Thyroid gland (tissue), 4 donors: ENCODE measurements around the gene C6orf52. TPM values are rescaled to one million over a fixed set of nuclear protein-coding genes. Genes with fewer than 3 reads are reported as not detected.

Experiments used
- DNase-seq, 2 donors: peaks; one replicate each; pipeline ENCODE4 v3.0.0-alpha.2; 2019
- H3K27ac ChIP-seq, 3 donors: fragments of 200-600 bp; sonication (generic); 1 replicate in 2 of 3; 2 replicates in 1 of 3; pipeline ENCODE4 v1.5.1; 2016 to 2019; ENCODE audit warnings: mild to moderate bottlenecking in 1 of 3, moderate library complexity in 1 of 3
- H3K27me3 ChIP-seq: fragments of 200-600 bp; sonication (generic); one replicate; pipeline ENCODE4 v1.5.1; 2019
- H3K36me3 ChIP-seq, 2 donors: fragments of 200-600 bp; sonication (generic); one replicate each; pipeline ENCODE4 v1.5.1; 2016 to 2019
- H3K4me1 ChIP-seq, 2 donors: fragments of 200-600 bp; sonication (generic); one replicate each; pipeline ENCODE4 v1.5.1; 2017 to 2019
- H3K4me3 ChIP-seq, 3 donors: fragments of 200-600 bp; sonication (generic); replicated peaks in 1 of 3; 1 replicate in 2 of 3; 2 replicates in 1 of 3; pipeline ENCODE4 v1.5.1; 2016; ENCODE audit warnings: mild to moderate bottlenecking in 1 of 3
- H3K9me3 ChIP-seq: fragments of 200-600 bp; sonication (generic); one replicate; pipeline ENCODE4 v1.5.1; 2017
- CTCF ChIP-seq, 6 experiments: fragments of 200-600 bp in 3 of 6; fragments of 450-650 bp in 3 of 6; sonication (generic) in 3 of 6; IDR thresholded peaks; one replicate each; pipeline ENCODE4 v1.5.1; 2016 to 2019; ENCODE audit warnings: antibody characterized with exemption in 6 of 6, mild to moderate bottlenecking in 2 of 6, inconsistent platforms in 1 of 6, moderate library complexity in 1 of 6
- POLR2A ChIP-seq, 2 donors: fragments of 450-650 bp; IDR thresholded peaks; one replicate each; pipeline ENCODE4 v1.6.1; 2017; ENCODE audit warnings: antibody characterized with exemption in 2 of 2, mild to moderate bottlenecking in 2 of 2, moderate library complexity in 1 of 2
- WGBS, 2 donors: methylation state at CpG; one replicate each; pipeline ENCODE4 v1.1.5; 2017; 5-methylcytosine and 5-hydroxymethylcytosine counted together
- intact Hi-C: fragments of 100-400 bp; cut with DNase I; formaldehyde crosslinking; loops from one replicate; pipeline ENCODE4 v1.15.1; 2023
- total RNA-seq, 4 donors: library from RNA; depleted of rRNA; stranded (reverse); fragments of >200 nt; gene quantifications; one replicate each; pipeline ENCODE4 v1.2.3, GENCODE V29; 2016

The C6orf52 gene
- total RNA-seq, 4 donors from 2014 or later = not detected

GRCh38 chr6:10641528-10641927 lies 52.9 kb downstream of the C6orf52 start:
- no peak overlapping the region for H3K4me3 ChIP-seq
- TF ChIP-seq CTCF (IDR thresholded peaks at IDR 0.05) (no peak), POLR2A (IDR thresholded peaks at IDR 0.05) (no peak)
- no peak overlapping the region for H3K27ac ChIP-seq
- no peaks in the 10 kb centered on the region for H3K36me3 ChIP-seq
- WGBS, 2 donors = 90 to 91% methylated on average over 3 of the region's 3 CpGs
- DNase-seq = no peak
- H3K4me1 ChIP-seq = no peaks in the 10 kb centered on the region
- no peaks in the 10 kb centered on the region for H3K9me3 ChIP-seq
- intact Hi-C loops = no loop called here
- H3K27me3 ChIP-seq = no peaks in the 10 kb centered on the region

- Histone ChIP-seq H3K27ac (no peak overlapping the region), H3K27me3 (no peaks in the 10 kb centered on the region), H3K36me3 (no peaks in the 10 kb centered on the region), H3K4me3 (no peak overlapping the region), H3K4me1 (no peaks in the 10 kb centered on the region), H3K9me3 (no peaks in the 10 kb centered on the region)
- intact Hi-C loops = no loop called here
- no peak for DNase-seq
- TF ChIP-seq CTCF (IDR thresholded peaks at IDR 0.05) (no peak), POLR2A (IDR thresholded peaks at IDR 0.05) (no peak)
- WGBS, 2 donors = 89 to 96% methylated on average over 8 of the region's 8 CpGs
These were observed 54.0 kb downstream of the C6orf52 start for GRCh38 chr6:10640412-10640811.

GRCh38 chr6:10633216-10633615 lies 61.2 kb downstream of the C6orf52 start:
- WGBS, 2 donors = 23 to 36% methylated on average over 1 of the region's 1 CpG
- intact Hi-C loops = no loop called here
- Histone ChIP-seq H3K27ac (no peak overlapping the region), H3K4me1 (no peaks in the 10 kb centered on the region), H3K27me3 (no peaks in the 10 kb centered on the region), H3K36me3 (no peaks in the 10 kb centered on the region), H3K9me3 (no peaks in the 10 kb centered on the region), H3K4me3 (no peak overlapping the region)
- DNase-seq = no peak
- TF ChIP-seq CTCF (IDR thresholded peaks at IDR 0.05) (no peak), POLR2A (IDR thresholded peaks at IDR 0.05) (no peak)

GRCh38 chr6:10630178-10630577 lies 64.2 kb downstream of the C6orf52 start:
- intact Hi-C loops = no loop called here

GRCh38 chr6:10627800-10628199 lies 66.6 kb downstream of the C6orf52 start:
- no peaks in the 10 kb centered on the region for H3K36me3 ChIP-seq
- H3K27me3 ChIP-seq = no peaks in the 10 kb centered on the region
- no peak overlapping the region for H3K27ac ChIP-seq
- H3K4me3 ChIP-seq = no peak overlapping the region
- 96 to 97% methylated on average over 1 of the region's 1 CpG for WGBS, 2 donors
- H3K9me3 ChIP-seq = no peaks in the 10 kb centered on the region
- no peak for DNase-seq
- intact Hi-C loops = no loop called here
- no peak for TF ChIP-seq CTCF (IDR thresholded peaks at IDR 0.05)
- no peak for TF ChIP-seq POLR2A (IDR thresholded peaks at IDR 0.05)
- H3K4me1 ChIP-seq = no peaks in the 10 kb centered on the region

More at GRCh38 chr6:10630178-10630577, 64.2 kb downstream of the C6orf52 start:
- no peak for DNase-seq
- Histone ChIP-seq H3K9me3 (no peaks in the 10 kb centered on the region), H3K27ac (no peak overlapping the region), H3K27me3 (no peaks in the 10 kb centered on the region), H3K4me1 (no peaks in the 10 kb centered on the region), H3K4me3 (no peak overlapping the region), H3K36me3 (no peaks in the 10 kb centered on the region)
- no peak for TF ChIP-seq CTCF (IDR thresholded peaks at IDR 0.05)
- TF ChIP-seq POLR2A (IDR thresholded peaks at IDR 0.05) = no peak
- WGBS, 2 donors = 100% methylated on average over 1 of the region's 1 CpG
